HepG2 (cell line): Measurements from ENCODE around the gene SPG7. TPM values are rescaled to one million over a fixed set of nuclear protein-coding genes. Genes with fewer than 3 reads are reported as not detected.
A peak's percentile ranks its signal among the peaks of the same experiment; 100 is the strongest.

Experiments used
- ATF6 ChIP-seq: sonication (generic); formaldehyde crosslinking; conservative IDR thresholded peaks from 2 replicates; pipeline ENCODE4 v1.4.0; 2020; ENCODE audit warnings: missing genetic modification reagents
- CBFB ChIP-seq: sonication (generic); formaldehyde crosslinking; IDR thresholded peaks from 2 replicates; pipeline ENCODE4 v1.4.0; 2020; ENCODE audit warnings: missing genetic modification reagents
- CREB3 ChIP-seq: sonication (generic); formaldehyde crosslinking; IDR thresholded peaks from 2 replicates; pipeline ENCODE4 v1.5.0; 2020; ENCODE audit warnings: missing genetic modification reagents
- GATA4 ChIP-seq: sonication (generic); IDR thresholded peaks from 2 replicates; pipeline ENCODE4 v1.6.1; 2016; ENCODE audit warnings: antibody characterized with exemption, low read depth, borderline replicate concordance
- GRHL1 ChIP-seq: sonication (generic); formaldehyde crosslinking; conservative IDR thresholded peaks from 2 replicates; pipeline ENCODE4 v1.8.0; 2022; ENCODE audit warnings: missing genetic modification reagents
- MED13 ChIP-seq: sonication (generic); formaldehyde crosslinking; IDR thresholded peaks from 2 replicates; pipeline ENCODE4 v1.5.0; 2020; ENCODE audit warnings: missing genetic modification reagents
- NR2F2 ChIP-seq: IDR thresholded peaks from 2 replicates; pipeline ENCODE4 v1.6.1; 2012; ENCODE audit warnings: low read depth, inconsistent platforms, borderline replicate concordance
- PBX2 ChIP-seq: IDR thresholded peaks from 2 replicates; pipeline ENCODE4 v1.6.1; 2016; ENCODE audit warnings: control low read depth
- RCOR2 ChIP-seq: IDR thresholded peaks from 2 replicates; pipeline ENCODE4 v1.6.1; 2016; ENCODE audit warnings: missing biosample characterization, missing genetic modification reagents
- TBX3 ChIP-seq: fragments of 450-650 bp; IDR thresholded peaks from 2 replicates; pipeline ENCODE4 v1.6.1; 2017; ENCODE audit warnings: antibody characterized with exemption, mild to moderate bottlenecking, inconsistent platforms, borderline replicate concordance
- ZBTB40 ChIP-seq, 2 experiments: fragments of 450-650 bp in 1 of 2; sonication (generic) in 1 of 2; formaldehyde crosslinking in 1 of 2; IDR thresholded peaks; 2 replicates each; pipeline versions ENCODE4 v1.6.1 to v1.8.0; 2016 to 2022; ENCODE audit warnings: antibody characterized with exemption in 1 of 2, mild to moderate bottlenecking in 1 of 2, missing genetic modification reagents in 1 of 2
- ZFP37 ChIP-seq: sonication (generic); formaldehyde crosslinking; IDR thresholded peaks from 2 replicates; pipeline ENCODE4 v1.4.0; 2020; ENCODE audit warnings: missing genetic modification reagents, borderline replicate concordance
- ZKSCAN1 ChIP-seq: fragments of 150-350 bp; IDR thresholded peaks from 2 replicates; pipeline ENCODE4 v1.6.1; 2014; ENCODE audit warnings: low read length
- ZNF292 ChIP-seq: sonication (generic); formaldehyde crosslinking; IDR thresholded peaks from 2 replicates; pipeline ENCODE4 v1.8.1; 2022; ENCODE audit warnings: mild to moderate bottlenecking, low read depth, missing genetic modification reagents, borderline replicate concordance
- polyA plus RNA-seq, 8 experiments: library from polyadenylated mRNA; depleted of rRNA in 3 of 8; stranded (reverse) in 7 of 8; unstranded in 1 of 8; fragments of >200 nt; fragmentation: Illumina TruSeq in 4 of 8; extraction: Trizol in 4 of 8; gene quantifications; 2 replicates each; pipeline versions ENCODE4 v1.2.1 to v1.2.3, GENCODE V29; 2011 to 2016; ENCODE audit warnings: low read depth in 4 of 8, missing spikeins in 1 of 8, mixed read lengths in 1 of 8; ENCODE audit not compliant: insufficient read depth in 1 of 8
- total RNA-seq, 5 experiments: library from RNA; depleted of rRNA; stranded (reverse); fragments of >200 nt; fragmentation: Illumina TruSeq; extraction: Trizol; gene quantifications; 2 replicates each; pipeline ENCODE4 v1.2.3, GENCODE V29; 2016; ENCODE audit warnings: low read depth in 1 of 5

Gene SPG7
- total and polyA plus RNA-seq, 2 of the 13 experiments (the other 11 are each of a cell fraction or from before 2014, with no cell fraction given) = 66.0 to 136 TPM

- TF ChIP-seq ZBTB40 (IDR thresholded peaks at IDR 0.05) (no peak), ZBTB40 (CRISPR knock-in tag; IDR thresholded peaks at IDR 0.05) (no peak), CREB3 (CRISPR knock-in tag) (no peak), TBX3 (no peak), ZKSCAN1 (no peak), ATF6 (no peak), GRHL1 (CRISPR knock-in tag) (no peak), RCOR2 (0 out of 2 replicates have a peak, but pooled peaks have one; percentile 55), MED13 (CRISPR knock-in tag) (no peak), ZFP37 (CRISPR knock-in tag) (no peak), GATA4 (no peak), CBFB (CRISPR knock-in tag) (no peak), PBX2 (CRISPR knock-in tag) (no peak), NR2F2 (no peak), ZNF292 (no peak)
Measured at GRCh38 chr16:89545831-89546574, 37.8 kb downstream of the SPG7 start (continued).
